Measurements from ENCODE around the gene DNAH14.

- no peak for TF ChIP-seq CTCF (IDR thresholded peaks at IDR 0.05)
- TF ChIP-seq POLR2A (IDR thresholded peaks at IDR 0.05), result no peak
These were observed 217.0 kb downstream of the DNAH14 start for GRCh38 chr1:225146478-225146877.
